G401.6 (cell line): ENCODE results near the gene DRAXIN.

Experiments
- FAIRE-seq: peaks from 2 replicates; lab custom pipeline; 2012; peaks lifted over from hg19 to GRCh38; lab: Jason Lieb, UNC

DRAXIN gene

GRCh38 chr1:11766429-11766776 lies 74.9 kb downstream of the DRAXIN start:
- no peak for FAIRE-seq

- FAIRE-seq, result no peak
Observed at GRCh38 chr1:11767922-11768704, 76.6 kb downstream of the DRAXIN start.

GRCh38 chr1:11768821-11769220 lies 77.3 kb downstream of the DRAXIN start:
- FAIRE-seq, result no peak

DNA sequence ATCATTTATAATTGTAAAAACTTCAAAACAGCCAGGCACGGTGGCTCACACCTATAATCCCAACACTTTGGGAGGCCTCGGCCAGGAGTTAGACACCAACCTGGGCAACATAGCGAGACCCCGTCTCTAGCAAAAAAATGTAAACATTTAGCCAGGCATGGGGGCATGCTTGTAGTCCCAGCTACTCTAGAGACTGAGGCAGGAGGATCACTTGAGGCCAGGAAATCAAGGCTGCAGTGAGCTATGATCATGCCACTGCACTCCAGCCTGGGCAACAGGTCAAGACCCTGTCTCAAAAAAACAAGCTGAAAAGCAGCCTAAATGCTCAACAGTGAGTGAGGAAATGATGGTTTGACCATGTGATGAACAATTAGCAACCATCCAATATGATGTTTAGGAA lies 77.8 kb downstream of the DRAXIN start:
- FAIRE-seq, result no peak

- FAIRE-seq, result no peak
Observed at GRCh38 chr1:11770011-11770410, 78.5 kb downstream of the DRAXIN start.

GRCh38 chr1:11771481-11772043 lies 80.1 kb downstream of the DRAXIN start:
- FAIRE-seq, result no peak

GRCh38 chr1:11772458-11772857 lies 80.9 kb downstream of the DRAXIN start:
- no peak for FAIRE-seq

DNA sequence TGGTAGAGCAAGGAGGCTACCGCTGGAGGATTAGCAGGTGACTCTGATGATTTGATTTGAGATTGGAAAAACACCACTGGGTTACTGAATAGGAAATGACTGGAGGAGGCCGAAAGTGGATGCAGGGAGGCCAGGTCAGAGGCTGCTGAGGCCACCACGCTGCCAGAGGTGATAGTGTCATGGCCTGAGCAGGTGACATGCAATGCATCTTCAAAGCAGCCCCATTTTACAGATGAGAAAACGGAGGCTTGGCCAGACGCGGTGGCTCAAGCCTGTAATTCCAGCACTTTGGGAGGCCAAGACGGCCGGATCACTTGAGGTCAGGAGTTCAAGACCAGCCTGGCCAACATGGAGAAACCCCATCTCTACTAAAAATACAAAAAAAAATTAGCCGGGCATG lies 83.2 kb downstream of the DRAXIN start:
- FAIRE-seq, result no peak
